GM12892 (cell line): ENCODE measurements around the gene CD300LG.

ENCODE experiments used
- POLR2A ChIP-seq: IDR thresholded peaks from 2 replicates; pipeline ENCODE4 v1.6.1; 2011; ENCODE audit warnings: low read depth, low read length, control low read depth
- POLR2AphosphoS5 ChIP-seq: IDR thresholded peaks from 2 replicates; pipeline ENCODE4 v1.6.1; 2011; ENCODE audit warnings: low read depth, low read length, control low read depth
- TAF1 ChIP-seq: IDR thresholded peaks from 2 replicates; pipeline ENCODE4 v1.6.1; 2011; ENCODE audit warnings: low read depth, mild to moderate bottlenecking, control low read depth, low read length, borderline replicate concordance

GRCh38 chr17:43888548-43888947 is 41.6 kb downstream of the CD300LG start:
- no peak for TF ChIP-seq POLR2AphosphoS5
- no peak for TF ChIP-seq TAF1
- no peak for TF ChIP-seq POLR2A
